ENCODE data around the gene SLC17A8.

DNA sequence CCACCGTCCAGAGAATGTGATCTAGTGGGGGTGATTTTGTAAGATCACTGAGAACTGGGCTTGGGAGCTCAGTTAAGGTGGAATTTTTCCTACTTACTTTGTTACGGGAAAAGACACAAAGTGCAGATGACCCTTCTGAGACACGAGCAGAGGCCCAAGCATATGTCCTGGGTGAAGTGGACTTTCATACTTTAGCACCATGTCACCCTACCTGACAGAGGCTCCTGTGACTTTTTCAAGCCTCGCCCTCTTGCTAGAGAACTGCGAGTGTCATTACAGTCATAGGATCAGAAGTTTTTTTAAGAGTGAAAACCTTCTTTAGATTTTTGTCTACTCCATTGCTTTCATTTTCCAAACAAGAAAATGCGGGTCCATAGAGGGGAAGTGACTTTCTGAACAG lies 56.1 kb downstream of the SLC17A8 start:
- TF ChIP-seq, protein P1, sequence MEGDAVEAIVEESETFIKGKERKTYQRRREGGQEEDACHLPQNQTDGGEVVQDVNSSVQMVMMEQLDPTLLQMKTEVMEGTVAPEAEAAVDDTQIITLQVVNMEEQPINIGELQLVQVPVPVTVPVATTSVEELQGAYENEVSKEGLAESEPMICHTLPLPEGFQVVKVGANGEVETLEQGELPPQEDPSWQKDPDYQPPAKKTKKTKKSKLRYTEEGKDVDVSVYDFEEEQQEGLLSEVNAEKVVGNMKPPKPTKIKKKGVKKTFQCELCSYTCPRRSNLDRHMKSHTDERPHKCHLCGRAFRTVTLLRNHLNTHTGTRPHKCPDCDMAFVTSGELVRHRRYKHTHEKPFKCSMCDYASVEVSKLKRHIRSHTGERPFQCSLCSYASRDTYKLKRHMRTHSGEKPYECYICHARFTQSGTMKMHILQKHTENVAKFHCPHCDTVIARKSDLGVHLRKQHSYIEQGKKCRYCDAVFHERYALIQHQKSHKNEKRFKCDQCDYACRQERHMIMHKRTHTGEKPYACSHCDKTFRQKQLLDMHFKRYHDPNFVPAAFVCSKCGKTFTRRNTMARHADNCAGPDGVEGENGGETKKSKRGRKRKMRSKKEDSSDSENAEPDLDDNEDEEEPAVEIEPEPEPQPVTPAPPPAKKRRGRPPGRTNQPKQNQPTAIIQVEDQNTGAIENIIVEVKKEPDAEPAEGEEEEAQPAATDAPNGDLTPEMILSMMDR (IDR thresholded peaks at IDR 0.05; ENCODE audit: low read depth, low read length): no peak
- TF ChIP-seq POLR2A (IDR thresholded peaks at IDR 0.05; ENCODE audit: extremely low read depth, insufficient read length): no peak
- TF ChIP-seq MAX (IDR thresholded peaks at IDR 0.05; ENCODE audit: low read depth, low read length): no peak
- TF ChIP-seq MYC (IDR thresholded peaks at IDR 0.05; ENCODE audit: low read depth, low read length): no peak

All from NB4 (cell line).